GM12878 (cell line): ENCODE measurements around the gene MDFI. TPM values are rescaled to one million over a fixed set of nuclear protein-coding genes. Genes with fewer than 3 reads are reported as not detected.

Experiments used
- ATAC-seq: fragments of 200-7000 bp; cut with Tn5 transposase; 3 replicates; pipeline ENCODE4 v1.9.1; 2020; ENCODE audit warnings: mild to moderate bottlenecking, moderate library complexity
- BruUV-seq: library from RNA; stranded (reverse); fragments of 400-500 nt; replicated peaks from 2 replicates; lab custom pipeline; 2021; lab: Mats Ljungman, UMichigan
- CTCF ChIA-PET: fragments of 300-600 bp; sonication (Branson Sonifier 250); formaldehyde crosslinking; extraction: SDS; loops from one replicate; lab custom pipeline; 2021; ENCODE audit warnings: inconsistent platforms; lab: Yijun Ruan, JAX
- POLR2A ChIA-PET: fragments of 350-600 bp; formaldehyde crosslinking; extraction: SDS; loops from one replicate; lab custom pipeline; 2021; ENCODE audit warnings: inconsistent platforms; lab: Charles Lee
- RAD21 ChIA-PET: fragments of 300-600 bp; sonication (Branson Sonifier 250); formaldehyde crosslinking; loops from one replicate; lab custom pipeline; 2023; ENCODE audit warnings: antibody characterized with exemption; ENCODE audit not compliant: unreplicated experiment; lab: Charles Lee
- SMC1A ChIA-PET: fragments of 300-600 bp; sonication (Branson Sonifier 250); formaldehyde crosslinking; loops from one replicate; lab custom pipeline; 2023; ENCODE audit not compliant: unreplicated experiment, uncharacterized antibody; lab: Charles Lee
- DNase-seq: peaks from one replicate; pipeline ENCODE4 v3.0.0-alpha.2; 2011; ENCODE audit warnings: low read depth, low spot score
- FAIRE-seq: peaks from 3 replicates; lab custom pipeline; 2011; peaks lifted over from hg19 to GRCh38; lab: Jason Lieb, UNC
- H2AFZ ChIP-seq: 2 replicates; pipeline ENCODE4 v1.6.0; 2011; ENCODE audit warnings: low read depth, low read length, control low read depth; ENCODE audit not compliant: control insufficient read depth
- H3K27ac ChIP-seq: 2 replicates; pipeline ENCODE4 v1.5.1; 2011; ENCODE audit warnings: control low read depth; ENCODE audit not compliant: control insufficient read depth, insufficient read depth
- H3K27me3 ChIP-seq, 2 experiments: replicated peaks in 1 of 2; 2 replicates each; pipeline versions ENCODE4 v1.6.0 to v1.6.1; 2011; ENCODE audit warnings: low read length in 1 of 2; ENCODE audit not compliant: control insufficient read depth in 2 of 2, insufficient read depth in 2 of 2
- H3K36me3 ChIP-seq, 2 experiments: 2 replicates each; pipeline ENCODE4 v1.5.1; 2011; ENCODE audit warnings: low read length in 1 of 2; ENCODE audit not compliant: control insufficient read depth in 2 of 2, insufficient read depth in 2 of 2
- H3K4me1 ChIP-seq: 2 replicates; pipeline ENCODE4 v1.6.1; 2011; ENCODE audit warnings: mild to moderate bottlenecking, low read length, moderate library complexity, mixed read lengths; ENCODE audit not compliant: control insufficient read depth, insufficient read depth
- H3K4me2 ChIP-seq: 2 replicates; pipeline ENCODE4 v1.6.0; 2011; ENCODE audit warnings: control low read depth; ENCODE audit not compliant: control insufficient read depth, insufficient read depth
- H3K4me3 ChIP-seq: fragments of 200-600 bp; sonication (generic); 2 replicates; pipeline ENCODE4 v1.5.1; 2016
- H3K79me2 ChIP-seq: 2 replicates; pipeline ENCODE4 v1.6.0; 2011; ENCODE audit warnings: low read length; ENCODE audit not compliant: control insufficient read depth, insufficient read depth
- H3K9ac ChIP-seq: 2 replicates; pipeline ENCODE4 v1.8.0; 2011; ENCODE audit warnings: low read length, control low read depth, mixed read lengths; ENCODE audit not compliant: control insufficient read depth, insufficient read depth
- H3K9me3 ChIP-seq: replicated peaks from 3 replicates; pipeline ENCODE4 v1.5.1; 2011; ENCODE audit warnings: mild to moderate bottlenecking, low read length; ENCODE audit not compliant: control insufficient read depth, insufficient read depth
- H4K20me1 ChIP-seq: 2 replicates; pipeline ENCODE4 v1.6.0; 2011; ENCODE audit not compliant: control insufficient read depth, insufficient read depth
- BCL11A ChIP-seq: IDR thresholded peaks from 2 replicates; pipeline ENCODE4 v1.6.1; 2011; ENCODE audit warnings: low read depth, low read length
- BHLHE40 ChIP-seq, 2 experiments: fragments of 450-650 bp in 1 of 2; IDR thresholded peaks; 2 replicates each; pipeline ENCODE4 v1.6.1; 2011 to 2017; ENCODE audit warnings: low read depth in 2 of 2, borderline replicate concordance in 1 of 2, improper control_type of control experiment in 1 of 2, low read length in 1 of 2, mild to moderate bottlenecking in 1 of 2
- E2F8 ChIP-seq: fragments of 450-650 bp; IDR thresholded peaks from 2 replicates; pipeline ENCODE4 v1.6.1; 2018; ENCODE audit warnings: mild to moderate bottlenecking, low read depth, moderate library complexity; ENCODE audit not compliant: partially characterized antibody
- EGR1 ChIP-seq, 2 experiments: IDR thresholded peaks; 1 replicate in 1 of 2; 2 replicates in 1 of 2; pipeline ENCODE4 v1.6.1; 2011 to 2012; ENCODE audit warnings: low read depth in 2 of 2, low read length in 2 of 2, borderline replicate concordance in 1 of 2, mild to moderate bottlenecking in 1 of 2, moderate library complexity in 1 of 2
- ELK1 ChIP-seq: IDR thresholded peaks from 2 replicates; pipeline ENCODE4 v1.6.1; 2012; ENCODE audit warnings: low read depth, low read length, improper control_type of control experiment
- FOS ChIP-seq: IDR thresholded peaks from 3 replicates; pipeline ENCODE4 v1.6.1; 2011; ENCODE audit warnings: borderline replicate concordance; ENCODE audit not compliant: insufficient read length; ENCODE audit errors: extremely low read depth
- FOXK2 ChIP-seq: fragments of 450-650 bp; IDR thresholded peaks from 2 replicates; pipeline ENCODE4 v1.6.1; 2017; ENCODE audit warnings: mild to moderate bottlenecking, moderate library complexity
- HDAC6 ChIP-seq: fragments of 200-600 bp; sonication (generic); IDR thresholded peaks from one replicate; pipeline ENCODE4 v1.8.0; 2017; ENCODE audit warnings: antibody characterized with exemption; ENCODE audit not compliant: unreplicated experiment
- KAT2A ChIP-seq: conservative IDR thresholded peaks from 2 replicates; pipeline ENCODE4 v1.6.1; 2011; ENCODE audit warnings: low read depth, low read length; ENCODE audit not compliant: control insufficient read depth
- NRF1 ChIP-seq: conservative IDR thresholded peaks from 2 replicates; pipeline ENCODE4 v1.6.1; 2011; ENCODE audit warnings: mild to moderate bottlenecking, low read depth, low read length, improper control_type of control experiment
- RUNX3 ChIP-seq: IDR thresholded peaks from 2 replicates; pipeline ENCODE4 v1.6.1; 2012; ENCODE audit warnings: low read length, inconsistent platforms
- SUZ12 ChIP-seq: fragments of 200-600 bp; sonication (generic); IDR thresholded peaks from one replicate; pipeline ENCODE4 v1.6.1; 2018; ENCODE audit warnings: antibody characterized with exemption, mild to moderate bottlenecking; ENCODE audit not compliant: unreplicated experiment
- TCF12 ChIP-seq: IDR thresholded peaks from 2 replicates; pipeline ENCODE4 v1.6.1; 2011; ENCODE audit warnings: low read depth, mild to moderate bottlenecking, low read length
- ZBTB4 ChIP-seq: fragments of 450-650 bp; formaldehyde crosslinking; IDR thresholded peaks from 2 replicates; pipeline ENCODE4 v1.4.0; 2022; ENCODE audit warnings: mild to moderate bottlenecking, moderate library complexity
- ZNF622 ChIP-seq: fragments of 450-650 bp; IDR thresholded peaks from 2 replicates; pipeline ENCODE4 v1.6.1; 2017; ENCODE audit warnings: mild to moderate bottlenecking, inconsistent platforms
- ZSCAN29 ChIP-seq: fragments of 450-650 bp; IDR thresholded peaks from 2 replicates; pipeline ENCODE4 v1.6.1; 2017; ENCODE audit warnings: mild to moderate bottlenecking, moderate library complexity
- WGBS: methylation state at CpG from one replicate; pipeline ENCODE4 v1.1.6; 2016; ENCODE audit warnings: low lambda C conversion rate; ENCODE audit not compliant: insufficient replicate concordance, insufficient coverage; ENCODE audit errors: missing lambda C conversion rate; 5-methylcytosine and 5-hydroxymethylcytosine counted together
- in situ Hi-C: fragments of 300-500 bp; cut with MboI; formaldehyde crosslinking; loops from 9 replicates; pipeline ENCODE4 v1.14.3; 2018; ENCODE audit warnings: mixed read lengths
- intact Hi-C: fragments of 100-400 bp; cut with micrococcal nuclease; formaldehyde crosslinking; loops from one replicate; pipeline ENCODE4 v1.14.2; 2022; ENCODE audit not compliant: unreplicated experiment
- polyA plus RNA-seq, 11 experiments: library from polyadenylated mRNA; depleted of rRNA in 4 of 11; unstranded in 6 of 11; stranded (reverse) in 5 of 11; fragments of >200 nt; fragmentation: Nextera tagmentation in 4 of 11; fragmentation: Illumina TruSeq in 1 of 11; extraction: Ambion mirVana in 4 of 11; extraction: Trizol in 1 of 11; gene quantifications; 1 replicate in 1 of 11; 2 replicates in 10 of 11; pipeline versions ENCODE4 v1.2.1 to v1.2.3, GENCODE V29; 2011 to 2016; ENCODE audit warnings: inconsistent platforms in 2 of 11, missing spikeins in 2 of 11, low read depth in 1 of 11
- total RNA-seq, 4 experiments: library from RNA; depleted of rRNA in 3 of 4; stranded (reverse); fragments of >200 nt in 3 of 4; fragmentation: Illumina TruSeq in 1 of 4; extraction: Trizol in 1 of 4; gene quantifications; 2 replicates each; pipeline versions ENCODE4 v1.2.1 to v1.2.3, GENCODE V29; 2013 to 2021

Gene MDFI
- total and polyA plus RNA-seq, 10 of the 15 experiments (the other 5 are each of a cell fraction or from before 2014, with no cell fraction given) = not detected

GRCh38 chr6:41658636-41659035 is 20.4 kb downstream of the MDFI start:
- H3K9me3 ChIP-seq = no peaks in the 10 kb centered on the region
- 35% methylated on average over 13 of the region's 13 CpGs for WGBS
- FAIRE-seq (no peak), ATAC-seq (no peak), DNase-seq (no peak)
- no peak overlapping the region for H3K9ac ChIP-seq
- no peaks in the 10 kb centered on the region for H3K36me3 ChIP-seq
- in situ Hi-C loops (no loop called here), intact Hi-C loops (no loop called here)
- ChIA-PET CTCF (interaction anchor here (0.7 kb wide), 1 partner anchor 352 kb away, joined by 3 read pairs; no protein-coding TSS in a partner anchor), POLR2A (interaction anchor here (0.6 kb wide), 1 partner anchor 308 kb away, joined by 3 read pairs; no protein-coding TSS in a partner anchor), SMC1A (no interaction called here), RAD21 (interaction anchor here (1.1 kb wide), 1 partner anchor 117 kb away, joined by 3 read pairs; no protein-coding TSS in a partner anchor)
- no peak overlapping the region for H3K4me2 ChIP-seq
- H3K79me2 ChIP-seq = no peaks in the 10 kb centered on the region
- H4K20me1 ChIP-seq = no peaks in the 10 kb centered on the region
- no peak overlapping the region for H3K4me3 ChIP-seq
- H2AFZ ChIP-seq = no peak overlapping the region
- no peak overlapping the region for H3K27ac ChIP-seq
- BruUV-seq = no TSS peak
- peaks cover 5% of the 10 kb centered on the region in 2 experiments; a peak in 3 of 4 replicates for H3K27me3 ChIP-seq
- no peaks in the 10 kb centered on the region for H3K4me1 ChIP-seq
- TF ChIP-seq FOS = no peak
- TF ChIP-seq ZBTB4 (CRISPR knock-in tag) = no peak
- TF ChIP-seq NRF1 = no peak
- TF ChIP-seq BHLHE40 (IDR thresholded peaks at IDR 0.05; ENCODE audit: borderline replicate concordance in 1 of 2, low read depth in 2 of 2, low read length in 1 of 2) = no peak
- no peak for TF ChIP-seq KAT2A
- no peak for TF ChIP-seq SUZ12
- TF ChIP-seq ZNF622 = no peak
- no peak for TF ChIP-seq EGR1 (IDR thresholded peaks at IDR 0.05; ENCODE audit: borderline replicate concordance in 1 of 2, low read depth in 2 of 2, low read length in 2 of 2)
- no peak for TF ChIP-seq RUNX3
- TF ChIP-seq FOXK2 = no peak
- TF ChIP-seq E2F8 = no peak
- TF ChIP-seq TCF12 = no peak
- TF ChIP-seq ELK1 = no peak
- TF ChIP-seq HDAC6 = no peak
- TF ChIP-seq ZSCAN29 = no peak
- no peak for TF ChIP-seq BCL11A
